ENCODE data around the gene KCNC3.

DNA sequence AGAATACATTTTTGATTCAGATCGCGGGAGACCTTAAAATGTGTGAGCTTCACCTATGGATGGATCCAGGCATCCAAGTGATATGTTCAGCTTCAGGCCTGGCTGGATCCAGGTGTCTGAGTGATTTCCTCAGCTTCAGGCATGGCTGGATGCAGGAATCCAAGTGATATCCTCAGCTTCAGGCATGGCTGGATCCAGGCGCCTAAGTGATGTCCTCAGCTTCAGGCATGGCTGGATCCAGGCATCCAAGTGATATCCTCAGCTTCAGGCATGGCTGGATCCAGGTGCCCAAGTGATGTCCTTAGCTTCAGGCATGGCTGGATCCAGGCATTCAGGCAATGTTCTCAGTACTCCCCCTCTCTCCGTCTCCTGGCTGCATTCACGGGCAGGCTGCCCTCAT lies 60.7 kb downstream of the KCNC3 start:
- TF ChIP-seq EP300 (IDR thresholded peaks at IDR 0.05) (no peak), CTCF (IDR thresholded peaks at IDR 0.05) (no peak), POLR2A (IDR thresholded peaks at IDR 0.05) (no peak), POLR2AphosphoS5 (IDR thresholded peaks at IDR 0.05) (no peak)
